HG03135 (cell line): ENCODE data around the gene NCAPG.

ENCODE experiments used
- ATAC-seq: cut with Tn5 transposase; IDR thresholded peaks from one replicate; pipeline ENCODE4 v1.9.1; 2021; ENCODE audit warnings: mild to moderate bottlenecking, moderate library complexity; ENCODE audit not compliant: unreplicated experiment

NCAPG gene

GRCh38 chr4:17810260-17811077 is at the start of gene NCAPG, which contains the start of gene DCAF16:
TSS of gene NCAPG (plus strand) at chr4:17810979. CDS start at chr4:17811078, 99 bp downstream.
TSS of gene DCAF16 (minus strand) at chr4:17810757. CDS start at chr4:17804141, 6,616 bp downstream.
- peak; percentile 86 for ATAC-seq

GRCh38 chr4:17761062-17761461 is 49.7 kb upstream of the NCAPG start:
- no peak for ATAC-seq

GRCh38 chr4:17762726-17763125 is 48.1 kb upstream of the NCAPG start:
- ATAC-seq, result no peak

GRCh38 chr4:17763416-17763815 is 47.4 kb upstream of the NCAPG start:
- no peak for ATAC-seq

GRCh38 chr4:17763931-17764330 is 46.8 kb upstream of the NCAPG start:
- no peak for ATAC-seq

- no peak for ATAC-seq
Observed at GRCh38 chr4:17765514-17766286, 45.1 kb upstream of the NCAPG start.

GRCh38 chr4:17766826-17767458 is 43.8 kb upstream of the NCAPG start:
- no peak for ATAC-seq

GRCh38 chr4:17769406-17770174 is 41.2 kb upstream of the NCAPG start:
- ATAC-seq, result no peak

GRCh38 chr4:17770845-17771244 is 39.9 kb upstream of the NCAPG start:
- ATAC-seq, result no peak

GRCh38 chr4:17771284-17771908 is 39.4 kb upstream of the NCAPG start:
- no peak for ATAC-seq

GRCh38 chr4:17773135-17773698 is 37.6 kb upstream of the NCAPG start:
- ATAC-seq, result no peak

GRCh38 chr4:17778431-17778830 is 32.3 kb upstream of the NCAPG start:
- no peak for ATAC-seq

- no peak for ATAC-seq
Observed at GRCh38 chr4:17780501-17781299, 30.1 kb upstream of the NCAPG start.

- ATAC-seq, result no peak
Observed at GRCh38 chr4:17781300-17782287, 29.2 kb upstream of the NCAPG start, which contains the start of gene FAM184B. TSS of gene FAM184B (minus strand) at chr4:17781621. CDS start at chr4:17781299, 322 bp downstream.

GRCh38 chr4:17785858-17786257 is 24.9 kb upstream of the NCAPG start:
- no peak for ATAC-seq

- ATAC-seq, result no peak
Observed at GRCh38 chr4:17786567-17786966, 24.2 kb upstream of the NCAPG start.

- no peak for ATAC-seq
Observed at GRCh38 chr4:17787315-17787714, 23.5 kb upstream of the NCAPG start.

GRCh38 chr4:17788956-17789355 is 21.8 kb upstream of the NCAPG start:
- ATAC-seq, result no peak
